Upper lobe of right lung (tissue), 1 donor: ENCODE results near the gene RCSD1. TPM values are rescaled to one million over a fixed set of nuclear protein-coding genes. Genes with fewer than 3 reads are reported as not detected.
"Not testable (repeated sequence)": the region's sequence is repeated elsewhere in the genome, so short reads cannot be mapped to it uniquely, and the experiment has no call there.

Experiments
- ATAC-seq: fragments of 200-7000 bp; cut with Tn5 transposase; one replicate; pipeline ENCODE4 v1.9.1; 2020; ENCODE audit warnings: mild to moderate bottlenecking, moderate library complexity
- DNase-seq: peaks from one replicate; pipeline ENCODE4 v3.0.0-alpha.2; 2020
- H3K27ac ChIP-seq: fragments of 200-600 bp; one replicate; pipeline ENCODE4 v1.8.0; 2022
- H3K27me3 ChIP-seq: fragments of 200-600 bp; one replicate; pipeline ENCODE4 v1.8.0; 2022; ENCODE audit warnings: mild to moderate bottlenecking
- H3K36me3 ChIP-seq: fragments of 200-600 bp; one replicate; pipeline ENCODE4 v1.8.0; 2022
- H3K4me1 ChIP-seq: fragments of 200-600 bp; one replicate; pipeline ENCODE4 v1.8.0; 2022
- H3K4me3 ChIP-seq: fragments of 200-600 bp; one replicate; pipeline ENCODE4 v1.8.0; 2022; ENCODE audit warnings: mild to moderate bottlenecking
- H3K9me3 ChIP-seq: fragments of 200-600 bp; one replicate; pipeline ENCODE4 v1.8.0; 2022
- CTCF ChIP-seq: fragments of 200-600 bp; IDR thresholded peaks from one replicate; pipeline ENCODE4 v1.8.0; 2022; ENCODE audit warnings: antibody characterized with exemption
- intact Hi-C: fragments of 100-400 bp; cut with DNase I; formaldehyde crosslinking; loops from one replicate; pipeline ENCODE4 v1.11.0; 2022
- total RNA-seq: library from RNA; stranded (reverse); fragmentation: NEBNext Ultra II Directional; extraction: Animal tissue kit (Norgen Biotek cat#: 25700); gene quantifications from one replicate; pipeline ENCODE4 v1.2.1, GENCODE V29; 2021
- donor health status: DM: no; HTN: yes; CAD: no; lungs with severe emphysema.

The RCSD1 gene
- total RNA-seq, 1 donor from 2014 or later, result 14.8 TPM

- intact Hi-C loops, result loop anchor here (5.0 kb wide), 1 partner anchor 86 kb away; no protein-coding TSS in a partner anchor
- DNase-seq, result peak; percentile 80
- Histone ChIP-seq H3K4me3 (no peak overlapping the region), H3K27me3 (no peaks in the 10 kb centered on the region), H3K36me3 (no peaks in the 10 kb centered on the region), H3K9me3 (no peaks in the 10 kb centered on the region), H3K27ac (peak overlapping the region; percentile 64), H3K4me1 (peaks cover 26% of the 10 kb centered on the region)
- TF ChIP-seq CTCF, result no peak
- peak; percentile 95 for ATAC-seq
Observed at GRCh38 chr1:167601442-167602383, 28.3 kb upstream of the RCSD1 start.

- intact Hi-C loops, result loop anchor here (5.0 kb wide), 1 partner anchor 84 kb away; no protein-coding TSS in a partner anchor
- peaks cover 26% of the 10 kb centered on the region for H3K4me1 ChIP-seq
- no peak overlapping the region for H3K4me3 ChIP-seq
- no peaks in the 10 kb centered on the region for H3K36me3 ChIP-seq
- no peak for TF ChIP-seq CTCF
- H3K9me3 ChIP-seq, result no peaks in the 10 kb centered on the region
- H3K27me3 ChIP-seq, result no peaks in the 10 kb centered on the region
- DNase-seq (no peak), ATAC-seq (no peak)
- no peak overlapping the region for H3K27ac ChIP-seq
Observed at GRCh38 chr1:167602840-167603239, 27.2 kb upstream of the RCSD1 start.

GRCh38 chr1:167605576-167605975, 24.5 kb upstream of the RCSD1 start:
- Histone ChIP-seq H3K27me3 (no peaks in the 10 kb centered on the region), H3K36me3 (no peaks in the 10 kb centered on the region), H3K27ac (no peak overlapping the region), H3K4me3 (no peak overlapping the region), H3K9me3 (no peaks in the 10 kb centered on the region), H3K4me1 (peaks cover 16% of the 10 kb centered on the region)
- DNase-seq (no peak), ATAC-seq (no peak)
- intact Hi-C loops, result no loop called here
- TF ChIP-seq CTCF, result no peak

GRCh38 chr1:167611983-167612382, 18.0 kb upstream of the RCSD1 start:
- TF ChIP-seq CTCF, result no peak
- Histone ChIP-seq H3K4me3 (no peak overlapping the region), H3K27me3 (no peaks in the 10 kb centered on the region), H3K4me1 (peaks cover 14% of the 10 kb centered on the region), H3K9me3 (no peaks in the 10 kb centered on the region), H3K27ac (no peak overlapping the region), H3K36me3 (no peaks in the 10 kb centered on the region)
- ATAC-seq, result no peak
- intact Hi-C loops, result no loop called here
- no peak for DNase-seq

- H3K4me3 ChIP-seq, result no peak overlapping the region
- H3K4me1 ChIP-seq, result peaks cover 19% of the 10 kb centered on the region
- no peak for DNase-seq
- peak; percentile 51 for ATAC-seq
- no peaks in the 10 kb centered on the region for H3K9me3 ChIP-seq
- no peaks in the 10 kb centered on the region for H3K27me3 ChIP-seq
- no peak for TF ChIP-seq CTCF
- H3K36me3 ChIP-seq, result no peaks in the 10 kb centered on the region
- intact Hi-C loops, result no loop called here
- no peak overlapping the region for H3K27ac ChIP-seq
Observed at GRCh38 chr1:167612587-167613385, 17.2 kb upstream of the RCSD1 start.

GRCh38 chr1:167613984-167614383, 16.0 kb upstream of the RCSD1 start:
- H3K27ac ChIP-seq, H3K4me3 ChIP-seq, H3K36me3 ChIP-seq, DNase-seq, H3K9me3 ChIP-seq, H3K27me3 ChIP-seq, intact Hi-C loops, ATAC-seq: not testable (repeated sequence)
- peaks cover 28% of the 10 kb centered on the region for H3K4me1 ChIP-seq
